ENCODE results near the gene NHERF2. TPM values are rescaled to one million over a fixed set of nuclear protein-coding genes. Genes with fewer than 3 reads are reported as not detected.

Gene NHERF2
- total and polyA plus RNA-seq, 2 experiments from 2014 or later: 12.0 to 16.5 TPM

DNA sequence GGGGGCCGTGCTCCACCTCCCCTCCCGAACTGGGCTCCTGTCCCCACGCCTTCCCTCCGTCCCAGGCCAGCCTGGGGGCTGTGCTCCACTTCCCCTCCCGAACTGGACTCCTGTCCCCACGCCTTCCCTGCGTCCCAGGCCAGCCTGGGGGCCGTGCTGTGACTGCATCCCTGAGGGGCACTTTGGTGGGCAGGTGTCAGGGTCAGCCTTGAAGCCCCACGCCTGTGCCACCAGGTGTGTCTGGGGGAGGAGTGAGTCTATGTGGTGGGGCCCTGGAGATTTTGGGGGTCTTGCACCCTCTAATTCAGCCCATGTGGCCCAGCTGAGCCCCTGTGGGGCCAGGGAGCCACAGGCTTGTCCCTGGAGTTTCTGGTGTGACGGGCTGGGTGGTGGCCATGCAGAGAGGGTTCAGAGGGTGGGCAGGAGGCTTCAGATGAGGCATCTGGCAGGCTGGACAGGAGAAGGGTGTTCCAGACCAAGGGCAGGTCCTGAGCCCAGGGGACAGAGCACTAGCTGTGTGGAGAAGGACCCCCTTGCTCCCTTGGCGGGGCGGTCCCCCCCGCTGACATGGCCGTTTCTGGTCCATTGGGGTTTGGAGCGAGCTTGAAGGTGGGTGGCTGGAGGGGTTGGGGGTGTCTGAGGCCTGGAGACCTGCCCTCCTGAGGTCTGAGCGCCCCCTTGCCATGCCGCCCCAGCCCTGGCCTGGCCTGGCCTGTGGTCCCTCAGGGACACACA is 8.2 kb downstream of the NHERF2 start:
- Mint-ChIP-seq H3K4me3 (no peak overlapping the region), H3K4me1 (peaks cover 8% of the 10 kb centered on the region), H3K27me3 (ENCODE audit: insufficient read depth, low read depth, poor library complexity) (peaks cover 12% of the 10 kb centered on the region), H3K36me3 (ENCODE audit: low read depth) (no peaks in the 10 kb centered on the region), H3K9me3 (no peaks in the 10 kb centered on the region), H3K27ac (no peak overlapping the region)
- Histone ChIP-seq H3K4me1 (ENCODE audit: insufficient read depth) (no peaks in the 10 kb centered on the region), H3K79me2 (replicated peaks; ENCODE audit: insufficient read depth) (no peaks in the 10 kb centered on the region), H3F3A (replicated peaks; ENCODE audit: low read depth) (no peaks in the 10 kb centered on the region), H3K27ac (ENCODE audit: low read depth) (no peak overlapping the region), H3K9me2 (ENCODE audit: insufficient read depth) (no peaks in the 10 kb centered on the region), H3K36me3 (ENCODE audit: insufficient read depth) (no peaks in the 10 kb centered on the region), H3K27me3 (ENCODE audit: insufficient read depth) (no peaks in the 10 kb centered on the region), H3K4me3 (no peak overlapping the region), H3K4me2 (no peak overlapping the region), H2AFZ (no peak overlapping the region), H4K20me1 (replicated peaks; ENCODE audit: insufficient read depth) (0 out of 2 replicates have a peak, but pooled peaks cover 3% of the 10 kb centered on the region)
- ATAC-seq (no peak), DNase-seq (ENCODE audit: low spot score) (no peak)
- TF ChIP-seq CREB1 (CRISPR knock-in tag; IDR thresholded peaks at IDR 0.05; ENCODE audit: low read depth) (no peak), JUNB (IDR thresholded peaks at IDR 0.05; ENCODE audit: unreplicated experiment) (no peak), POLR2AphosphoS5 (IDR thresholded peaks at IDR 0.05; ENCODE audit: low read depth) (no peak), ZNF114 (CRISPR knock-in tag; IDR thresholded peaks at IDR 0.05) (no peak), NANOG (IDR thresholded peaks at IDR 0.05; ENCODE audit: borderline replicate concordance) (no peak), EZH2phosphoT487 (IDR thresholded peaks at IDR 0.05; ENCODE audit: unreplicated experiment) (no peak), EZH2 (IDR thresholded peaks at IDR 0.05; ENCODE audit: low read depth, unreplicated experiment) (no peak)
- TF ChIP-seq, protein P1, sequence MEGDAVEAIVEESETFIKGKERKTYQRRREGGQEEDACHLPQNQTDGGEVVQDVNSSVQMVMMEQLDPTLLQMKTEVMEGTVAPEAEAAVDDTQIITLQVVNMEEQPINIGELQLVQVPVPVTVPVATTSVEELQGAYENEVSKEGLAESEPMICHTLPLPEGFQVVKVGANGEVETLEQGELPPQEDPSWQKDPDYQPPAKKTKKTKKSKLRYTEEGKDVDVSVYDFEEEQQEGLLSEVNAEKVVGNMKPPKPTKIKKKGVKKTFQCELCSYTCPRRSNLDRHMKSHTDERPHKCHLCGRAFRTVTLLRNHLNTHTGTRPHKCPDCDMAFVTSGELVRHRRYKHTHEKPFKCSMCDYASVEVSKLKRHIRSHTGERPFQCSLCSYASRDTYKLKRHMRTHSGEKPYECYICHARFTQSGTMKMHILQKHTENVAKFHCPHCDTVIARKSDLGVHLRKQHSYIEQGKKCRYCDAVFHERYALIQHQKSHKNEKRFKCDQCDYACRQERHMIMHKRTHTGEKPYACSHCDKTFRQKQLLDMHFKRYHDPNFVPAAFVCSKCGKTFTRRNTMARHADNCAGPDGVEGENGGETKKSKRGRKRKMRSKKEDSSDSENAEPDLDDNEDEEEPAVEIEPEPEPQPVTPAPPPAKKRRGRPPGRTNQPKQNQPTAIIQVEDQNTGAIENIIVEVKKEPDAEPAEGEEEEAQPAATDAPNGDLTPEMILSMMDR (conservative IDR thresholded peaks at IDR 0.05; ENCODE audit: low read depth in 2 of 2): no peak
- TF ChIP-seq, protein P2, sequence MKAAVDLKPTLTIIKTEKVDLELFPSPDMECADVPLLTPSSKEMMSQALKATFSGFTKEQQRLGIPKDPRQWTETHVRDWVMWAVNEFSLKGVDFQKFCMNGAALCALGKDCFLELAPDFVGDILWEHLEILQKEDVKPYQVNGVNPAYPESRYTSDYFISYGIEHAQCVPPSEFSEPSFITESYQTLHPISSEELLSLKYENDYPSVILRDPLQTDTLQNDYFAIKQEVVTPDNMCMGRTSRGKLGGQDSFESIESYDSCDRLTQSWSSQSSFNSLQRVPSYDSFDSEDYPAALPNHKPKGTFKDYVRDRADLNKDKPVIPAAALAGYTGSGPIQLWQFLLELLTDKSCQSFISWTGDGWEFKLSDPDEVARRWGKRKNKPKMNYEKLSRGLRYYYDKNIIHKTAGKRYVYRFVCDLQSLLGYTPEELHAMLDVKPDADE (IDR thresholded peaks at IDR 0.05): no peak
- TF ChIP-seq, protein P3, sequence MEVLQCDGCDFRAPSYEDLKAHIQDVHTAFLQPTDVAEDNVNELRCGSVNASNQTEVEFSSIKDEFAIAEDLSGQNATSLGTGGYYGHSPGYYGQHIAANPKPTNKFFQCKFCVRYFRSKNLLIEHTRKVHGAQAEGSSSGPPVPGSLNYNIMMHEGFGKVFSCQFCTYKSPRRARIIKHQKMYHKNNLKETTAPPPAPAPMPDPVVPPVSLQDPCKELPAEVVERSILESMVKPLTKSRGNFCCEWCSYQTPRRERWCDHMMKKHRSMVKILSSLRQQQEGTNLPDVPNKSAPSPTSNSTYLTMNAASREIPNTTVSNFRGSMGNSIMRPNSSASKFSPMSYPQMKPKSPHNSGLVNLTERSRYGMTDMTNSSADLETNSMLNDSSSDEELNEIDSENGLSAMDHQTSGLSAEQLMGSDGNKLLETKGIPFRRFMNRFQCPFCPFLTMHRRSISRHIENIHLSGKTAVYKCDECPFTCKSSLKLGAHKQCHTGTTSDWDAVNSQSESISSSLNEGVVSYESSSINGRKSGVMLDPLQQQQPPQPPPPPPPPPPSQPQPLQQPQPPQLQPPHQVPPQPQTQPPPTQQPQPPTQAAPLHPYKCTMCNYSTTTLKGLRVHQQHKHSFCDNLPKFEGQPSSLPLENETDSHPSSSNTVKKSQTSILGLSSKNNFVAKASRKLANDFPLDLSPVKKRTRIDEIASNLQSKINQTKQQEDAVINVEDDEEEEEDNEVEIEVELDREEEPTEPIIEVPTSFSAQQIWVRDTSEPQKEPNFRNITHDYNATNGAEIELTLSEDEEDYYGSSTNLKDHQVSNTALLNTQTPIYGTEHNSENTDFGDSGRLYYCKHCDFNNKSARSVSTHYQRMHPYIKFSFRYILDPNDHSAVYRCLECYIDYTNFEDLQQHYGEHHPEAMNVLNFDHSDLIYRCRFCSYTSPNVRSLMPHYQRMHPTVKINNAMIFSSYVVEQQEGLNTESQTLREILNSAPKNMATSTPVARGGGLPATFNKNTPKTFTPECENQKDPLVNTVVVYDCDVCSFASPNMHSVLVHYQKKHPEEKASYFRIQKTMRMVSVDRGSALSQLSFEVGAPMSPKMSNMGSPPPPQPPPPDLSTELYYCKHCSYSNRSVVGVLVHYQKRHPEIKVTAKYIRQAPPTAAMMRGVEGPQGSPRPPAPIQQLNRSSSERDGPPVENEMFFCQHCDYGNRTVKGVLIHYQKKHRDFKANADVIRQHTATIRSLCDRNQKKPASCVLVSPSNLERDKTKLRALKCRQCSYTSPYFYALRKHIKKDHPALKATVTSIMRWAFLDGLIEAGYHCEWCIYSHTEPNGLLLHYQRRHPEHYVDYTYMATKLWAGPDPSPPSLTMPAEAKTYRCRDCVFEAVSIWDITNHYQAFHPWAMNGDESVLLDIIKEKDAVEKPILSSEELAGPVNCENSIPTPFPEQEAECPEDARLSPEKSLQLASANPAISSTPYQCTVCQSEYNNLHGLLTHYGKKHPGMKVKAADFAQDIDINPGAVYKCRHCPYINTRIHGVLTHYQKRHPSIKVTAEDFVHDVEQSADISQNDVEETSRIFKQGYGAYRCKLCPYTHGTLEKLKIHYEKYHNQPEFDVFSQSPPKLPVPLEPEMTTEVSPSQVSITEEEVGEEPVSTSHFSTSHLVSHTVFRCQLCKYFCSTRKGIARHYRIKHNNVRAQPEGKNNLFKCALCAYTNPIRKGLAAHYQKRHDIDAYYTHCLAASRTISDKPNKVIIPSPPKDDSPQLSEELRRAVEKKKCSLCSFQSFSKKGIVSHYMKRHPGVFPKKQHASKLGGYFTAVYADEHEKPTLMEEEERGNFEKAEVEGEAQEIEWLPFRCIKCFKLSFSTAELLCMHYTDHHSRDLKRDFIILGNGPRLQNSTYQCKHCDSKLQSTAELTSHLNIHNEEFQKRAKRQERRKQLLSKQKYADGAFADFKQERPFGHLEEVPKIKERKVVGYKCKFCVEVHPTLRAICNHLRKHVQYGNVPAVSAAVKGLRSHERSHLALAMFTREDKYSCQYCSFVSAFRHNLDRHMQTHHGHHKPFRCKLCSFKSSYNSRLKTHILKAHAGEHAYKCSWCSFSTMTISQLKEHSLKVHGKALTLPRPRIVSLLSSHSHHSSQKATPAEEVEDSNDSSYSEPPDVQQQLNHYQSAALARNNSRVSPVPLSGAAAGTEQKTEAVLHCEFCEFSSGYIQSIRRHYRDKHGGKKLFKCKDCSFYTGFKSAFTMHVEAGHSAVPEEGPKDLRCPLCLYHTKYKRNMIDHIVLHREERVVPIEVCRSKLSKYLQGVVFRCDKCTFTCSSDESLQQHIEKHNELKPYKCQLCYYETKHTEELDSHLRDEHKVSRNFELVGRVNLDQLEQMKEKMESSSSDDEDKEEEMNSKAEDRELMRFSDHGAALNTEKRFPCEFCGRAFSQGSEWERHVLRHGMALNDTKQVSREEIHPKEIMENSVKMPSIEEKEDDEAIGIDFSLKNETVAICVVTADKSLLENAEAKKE (CRISPR knock-in tag; IDR thresholded peaks at IDR 0.05): no peak
